Fibroblast of pulmonary artery (primary cell): ENCODE results near the gene DUSP14.
A peak's percentile ranks its signal among the peaks of the same experiment; 100 is the strongest.

Experiments
- DNase-seq: peaks from one replicate; pipeline ENCODE4 v3.0.0-alpha.2; 2010; ENCODE audit warnings: low read depth
- H3K4me3 ChIP-seq: replicated peaks from 2 replicates; pipeline ENCODE4 v1.5.1; 2011; ENCODE audit warnings: low read depth, mild to moderate bottlenecking, control low read depth, low read length, moderate library complexity
- CTCF ChIP-seq: IDR thresholded peaks from 2 replicates; pipeline ENCODE4 v1.5.1; 2011; ENCODE audit warnings: mild to moderate bottlenecking, control low read depth, low read length, inconsistent platforms; ENCODE audit errors: missing control alignments

DUSP14 gene

GRCh38 chr17:37527249-37527851, 37.7 kb downstream of the DUSP14 start:
- H3K4me3 ChIP-seq: no peak overlapping the region
- TF ChIP-seq CTCF: peak; percentile 83
- peak; percentile 70 for DNase-seq

GRCh38 chr17:37530420-37530819, 40.7 kb downstream of the DUSP14 start:
- DNase-seq: no peak
- no peak for TF ChIP-seq CTCF
- no peak overlapping the region for H3K4me3 ChIP-seq

GRCh38 chr17:37532756-37533155, 43.1 kb downstream of the DUSP14 start:
- TF ChIP-seq CTCF: no peak
- no peak for DNase-seq
- no peak overlapping the region for H3K4me3 ChIP-seq

GRCh38 chr17:37535906-37536305, 46.2 kb downstream of the DUSP14 start:
- no peak for TF ChIP-seq CTCF
- H3K4me3 ChIP-seq: no peak overlapping the region
- DNase-seq: no peak

GRCh38 chr17:37538981-37539659, 49.4 kb downstream of the DUSP14 start:
- no peak for TF ChIP-seq CTCF
- H3K4me3 ChIP-seq: no peak overlapping the region
- no peak for DNase-seq

- no peak for TF ChIP-seq CTCF
- DNase-seq: peak; percentile 74
These were observed 52.4 kb downstream of the DUSP14 start for GRCh38 chr17:37541880-37542660.

More at GRCh38 chr17:37541880-37542660, 52.4 kb downstream of the DUSP14 start:
- H3K4me3 ChIP-seq: no peak overlapping the region
